ENCODE measurements around the gene RNF114.

The RNF114 gene

DNA sequence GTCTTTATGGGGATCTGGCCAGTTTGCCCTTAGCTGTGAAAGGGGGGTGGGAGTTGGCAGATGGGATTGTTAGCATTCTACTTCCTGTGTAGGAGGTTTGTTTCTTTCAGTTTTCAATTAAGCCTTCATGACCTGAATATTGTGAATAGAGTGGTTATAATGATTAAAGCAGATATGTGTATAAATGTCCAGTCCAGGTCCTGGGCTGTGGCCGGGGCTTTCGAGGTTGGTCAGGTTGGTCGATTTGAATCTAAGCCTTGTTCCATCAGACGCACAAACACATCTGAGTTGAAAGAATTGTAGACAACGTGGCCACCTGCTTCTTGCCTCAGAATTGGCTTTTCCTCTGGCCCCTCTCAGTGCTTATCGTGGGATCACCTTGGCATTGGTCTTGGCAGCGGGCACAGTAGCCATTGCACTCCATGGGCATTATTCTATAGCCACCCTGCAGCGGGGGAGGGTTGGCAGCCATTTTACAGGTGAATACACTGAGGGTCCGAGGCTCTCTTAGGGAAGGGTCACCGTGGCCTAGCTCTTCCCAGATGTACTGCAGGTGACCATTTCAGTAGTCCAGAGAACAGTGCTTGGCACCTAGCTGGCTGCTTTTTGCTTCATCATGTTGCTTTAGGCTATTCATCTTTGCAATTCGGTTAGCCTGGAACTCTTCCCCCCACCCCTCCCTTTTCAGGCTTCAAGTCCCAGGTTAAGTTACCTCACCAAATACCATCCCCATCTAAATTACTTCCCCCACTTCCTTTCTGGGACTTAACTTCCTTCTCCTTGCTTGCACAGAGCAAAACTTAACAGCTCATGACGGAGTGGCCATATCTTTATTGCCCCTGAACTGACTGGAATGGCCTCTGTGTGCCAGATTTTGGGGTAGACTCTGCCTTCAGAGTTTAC is 1.1 kb downstream of the RNF114 start (continued):
- TF ChIP-seq SP2 (tag by site-specific recombination; IDR thresholded peaks at IDR 0.05) (peak; percentile 46; the same call in 1 of the 2 replicates), ZNF664 (tag by site-specific recombination; IDR thresholded peaks at IDR 0.05) (no peak), ZNF2 (tag by site-specific recombination; IDR thresholded peaks at IDR 0.05) (no peak)

DNA sequence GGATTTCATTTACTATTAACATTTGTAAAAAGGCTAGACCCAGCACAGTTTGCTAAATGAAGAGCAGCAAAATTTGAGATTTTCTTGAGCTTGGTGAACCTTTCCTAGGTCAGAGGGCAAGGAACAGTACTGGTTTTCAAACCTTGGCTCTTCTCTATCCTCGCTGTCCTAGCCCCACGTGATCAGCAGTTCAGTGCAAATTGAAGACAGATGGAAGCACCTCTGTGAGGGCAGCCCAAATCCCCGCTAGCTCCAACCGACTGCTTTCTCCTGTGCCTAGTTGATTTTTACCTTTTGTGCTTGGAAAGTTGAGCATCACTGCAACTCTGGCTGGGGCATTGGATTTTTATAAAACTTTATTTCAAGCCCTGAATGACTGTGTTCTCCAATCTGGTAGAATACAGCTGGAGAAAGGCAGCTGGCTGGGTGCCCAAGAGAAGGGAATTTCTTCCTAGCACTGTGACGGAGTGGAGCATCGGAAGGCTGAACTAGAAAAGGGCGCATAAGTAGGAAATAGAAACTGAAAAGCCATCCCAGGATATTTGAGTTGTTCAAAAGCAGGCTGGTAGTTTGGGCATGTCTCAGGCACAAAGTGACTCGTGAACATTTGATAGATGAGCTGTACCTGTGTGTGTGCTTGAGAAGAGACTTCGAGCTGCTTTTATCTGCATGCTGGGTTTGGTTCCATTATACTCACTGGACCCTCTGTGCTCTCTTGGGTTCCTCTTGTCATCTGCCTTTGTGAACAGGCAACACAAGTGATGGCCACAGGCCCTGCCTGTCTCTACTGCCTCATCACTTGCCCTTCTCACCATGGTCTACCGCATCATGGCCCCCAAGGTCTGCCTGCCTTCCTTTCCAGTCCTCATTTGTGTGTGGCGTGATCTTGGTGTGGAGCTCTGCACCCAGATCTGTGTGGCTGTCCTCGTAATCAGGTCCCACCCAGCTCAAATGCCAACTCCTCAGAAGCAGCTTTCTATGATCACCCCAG is 2.3 kb downstream of the RNF114 start:
- CTCF ChIA-PET: interaction anchor here (0.8 to 3.5 kb wide), 6 partner anchors 8 to 328 kb away, joined by 3 to 15 read pairs (median 4); no protein-coding TSS in a partner anchor
- Histone ChIP-seq H3K4me3 (ENCODE audit: low read depth, low read length) (no peak overlapping the region), H3K4me1 (ENCODE audit: control insufficient read depth, insufficient read depth, low read length) (peaks cover 6% of the 10 kb centered on the region), H3K27ac (ENCODE audit: extremely low read depth, low read depth, low read length) (no peak overlapping the region), H3K9me3 (ENCODE audit: control insufficient read depth, insufficient read depth, low read depth, low read length) (no peaks in the 10 kb centered on the region), H3K36me3 (ENCODE audit: control insufficient read depth in 2 of 2, insufficient read depth in 1 of 2, low read length in 2 of 2) (peaks cover 15 to 42% of the 10 kb centered on the region in 2 experiments; a peak in 2 of 3 replicates)
- POLR2A ChIA-PET: interaction anchor here (0.7 kb wide), 1 partner anchor 24 kb away, joined by 3 read pairs; no protein-coding TSS in a partner anchor
- TF ChIP-seq ZNF223 (tag by site-specific recombination; IDR thresholded peaks at IDR 0.05) (no peak), ZNF19 (tag by site-specific recombination; IDR thresholded peaks at IDR 0.05; ENCODE audit: low read depth) (no peak), ZNF292 (tag by site-specific recombination; IDR thresholded peaks at IDR 0.05; ENCODE audit: borderline replicate concordance, low read depth) (no peak), ZNF366 (tag by site-specific recombination; conservative IDR thresholded peaks at IDR 0.05) (no peak), ZNF16 (tag by site-specific recombination; IDR thresholded peaks at IDR 0.05; ENCODE audit: low read depth) (no peak), KLF7 (tag by site-specific recombination; IDR thresholded peaks at IDR 0.05; ENCODE audit: borderline replicate concordance) (no peak), ZNF311 (tag by site-specific recombination; IDR thresholded peaks at IDR 0.05; ENCODE audit: borderline replicate concordance) (no peak), ZBTB7A (tag by site-specific recombination; IDR thresholded peaks at IDR 0.05; ENCODE audit: low read depth) (no peak), ZNF776 (tag by site-specific recombination; IDR thresholded peaks at IDR 0.05; ENCODE audit: borderline replicate concordance) (no peak), ZNF239 (tag by site-specific recombination; IDR thresholded peaks at IDR 0.05) (no peak), KLF9 (tag by site-specific recombination; IDR thresholded peaks at IDR 0.05; ENCODE audit: low read depth) (no peak), ZNF571 (tag by site-specific recombination; IDR thresholded peaks at IDR 0.05) (no peak), ZNF324 (tag by site-specific recombination; IDR thresholded peaks at IDR 0.05) (no peak), OSR2 (tag by site-specific recombination; IDR thresholded peaks at IDR 0.05) (no peak)
- TF ChIP-seq, protein P1, sequence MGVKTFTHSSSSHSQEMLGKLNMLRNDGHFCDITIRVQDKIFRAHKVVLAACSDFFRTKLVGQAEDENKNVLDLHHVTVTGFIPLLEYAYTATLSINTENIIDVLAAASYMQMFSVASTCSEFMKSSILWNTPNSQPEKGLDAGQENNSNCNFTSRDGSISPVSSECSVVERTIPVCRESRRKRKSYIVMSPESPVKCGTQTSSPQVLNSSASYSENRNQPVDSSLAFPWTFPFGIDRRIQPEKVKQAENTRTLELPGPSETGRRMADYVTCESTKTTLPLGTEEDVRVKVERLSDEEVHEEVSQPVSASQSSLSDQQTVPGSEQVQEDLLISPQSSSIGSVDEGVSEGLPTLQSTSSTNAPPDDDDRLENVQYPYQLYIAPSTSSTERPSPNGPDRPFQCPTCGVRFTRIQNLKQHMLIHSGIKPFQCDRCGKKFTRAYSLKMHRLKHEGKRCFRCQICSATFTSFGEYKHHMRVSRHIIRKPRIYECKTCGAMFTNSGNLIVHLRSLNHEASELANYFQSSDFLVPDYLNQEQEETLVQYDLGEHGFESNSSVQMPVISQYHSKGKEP (tag by site-specific recombination; IDR thresholded peaks at IDR 0.05): no peak
- TF ChIP-seq, protein P2, sequence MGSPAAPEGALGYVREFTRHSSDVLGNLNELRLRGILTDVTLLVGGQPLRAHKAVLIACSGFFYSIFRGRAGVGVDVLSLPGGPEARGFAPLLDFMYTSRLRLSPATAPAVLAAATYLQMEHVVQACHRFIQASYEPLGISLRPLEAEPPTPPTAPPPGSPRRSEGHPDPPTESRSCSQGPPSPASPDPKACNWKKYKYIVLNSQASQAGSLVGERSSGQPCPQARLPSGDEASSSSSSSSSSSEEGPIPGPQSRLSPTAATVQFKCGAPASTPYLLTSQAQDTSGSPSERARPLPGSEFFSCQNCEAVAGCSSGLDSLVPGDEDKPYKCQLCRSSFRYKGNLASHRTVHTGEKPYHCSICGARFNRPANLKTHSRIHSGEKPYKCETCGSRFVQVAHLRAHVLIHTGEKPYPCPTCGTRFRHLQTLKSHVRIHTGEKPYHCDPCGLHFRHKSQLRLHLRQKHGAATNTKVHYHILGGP (tag by site-specific recombination; IDR thresholded peaks at IDR 0.05): no peak
- TF ChIP-seq, protein P3, sequence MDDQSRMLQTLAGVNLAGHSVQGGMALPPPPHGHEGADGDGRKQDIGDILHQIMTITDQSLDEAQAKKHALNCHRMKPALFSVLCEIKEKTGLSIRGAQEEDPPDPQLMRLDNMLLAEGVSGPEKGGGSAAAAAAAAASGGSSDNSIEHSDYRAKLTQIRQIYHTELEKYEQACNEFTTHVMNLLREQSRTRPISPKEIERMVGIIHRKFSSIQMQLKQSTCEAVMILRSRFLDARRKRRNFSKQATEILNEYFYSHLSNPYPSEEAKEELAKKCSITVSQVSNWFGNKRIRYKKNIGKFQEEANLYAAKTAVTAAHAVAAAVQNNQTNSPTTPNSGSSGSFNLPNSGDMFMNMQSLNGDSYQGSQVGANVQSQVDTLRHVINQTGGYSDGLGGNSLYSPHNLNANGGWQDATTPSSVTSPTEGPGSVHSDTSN (CRISPR knock-in tag; IDR thresholded peaks at IDR 0.05): no peak
